Loucy (cell line): Measurements from ENCODE around the gene HAUS6.
"Not testable (repeated sequence)": the region's sequence is repeated elsewhere in the genome, so short reads cannot be mapped to it uniquely, and the experiment has no call there.

ENCODE experiments used
- H2AFZ ChIP-seq: fragments of 200-600 bp; sonication (generic); 2 replicates; pipeline ENCODE4 v1.6.0; 2016; ENCODE audit warnings: antibody characterized with exemption, mild to moderate bottlenecking, low read length, moderate library complexity
- H3F3A ChIP-seq: fragments of 200-600 bp; 2 replicates; pipeline ENCODE4 v1.6.0; 2016; ENCODE audit warnings: antibody characterized with exemption, low read depth, mild to moderate bottlenecking
- H3K27me3 ChIP-seq: fragments of 200-600 bp; sonication (generic); 2 replicates; pipeline ENCODE4 v1.6.1; 2014; ENCODE audit warnings: low read length, mild to moderate bottlenecking; ENCODE audit not compliant: insufficient read depth, poor library complexity, severe bottlenecking
- H3K36me3 ChIP-seq: fragments of 200-600 bp; sonication (generic); 2 replicates; pipeline ENCODE4 v1.6.1; 2016; ENCODE audit warnings: low read length; ENCODE audit not compliant: insufficient read depth
- H3K4me1 ChIP-seq: fragments of 200-600 bp; sonication (generic); 2 replicates; pipeline ENCODE4 v1.5.1; 2014; ENCODE audit warnings: low read length, mild to moderate bottlenecking; ENCODE audit not compliant: insufficient read depth, poor library complexity, severe bottlenecking
- H3K4me2 ChIP-seq: fragments of 200-600 bp; sonication (generic); 2 replicates; pipeline ENCODE4 v1.6.0; 2014; ENCODE audit warnings: antibody characterized with exemption, low read length, low read depth, mild to moderate bottlenecking; ENCODE audit not compliant: poor library complexity, severe bottlenecking
- H3K4me3 ChIP-seq: fragments of 200-600 bp; sonication (generic); 2 replicates; pipeline ENCODE4 v1.5.1; 2014; ENCODE audit warnings: low read length, mild to moderate bottlenecking, mixed read lengths; ENCODE audit not compliant: poor library complexity, severe bottlenecking
- H3K79me2 ChIP-seq: fragments of 200-600 bp; sonication (generic); 2 replicates; pipeline ENCODE4 v1.6.1; 2014; ENCODE audit warnings: low read length; ENCODE audit not compliant: insufficient read depth
- H3K9ac ChIP-seq: fragments of 200-600 bp; sonication (generic); 2 replicates; pipeline ENCODE4 v1.6.0; 2014; ENCODE audit warnings: mild to moderate bottlenecking, low read depth, low read length, moderate library complexity; ENCODE audit not compliant: poor library complexity, severe bottlenecking
- H3K9me2 ChIP-seq: fragments of 200-600 bp; sonication (generic); replicated peaks from 2 replicates; pipeline ENCODE4 v1.6.1; 2016; ENCODE audit warnings: low read depth, low read length, mixed read lengths
- H3K9me3 ChIP-seq: fragments of 200-600 bp; sonication (generic); 2 replicates; pipeline ENCODE4 v1.6.1; 2014; ENCODE audit warnings: mild to moderate bottlenecking, antibody characterized with exemption, low read length, low read depth; ENCODE audit not compliant: insufficient read depth
- H4K20me1 ChIP-seq: fragments of 200-600 bp; sonication (generic); 2 replicates; pipeline ENCODE4 v1.6.0; 2014; ENCODE audit warnings: antibody characterized with exemption, low read length, mild to moderate bottlenecking; ENCODE audit not compliant: insufficient read depth, poor library complexity, severe bottlenecking
- CTCF ChIP-seq: fragments of 200-600 bp; sonication (generic); conservative IDR thresholded peaks from 2 replicates; pipeline ENCODE4 v1.5.1; 2014; ENCODE audit warnings: mild to moderate bottlenecking, antibody characterized with exemption, low read length
- EZH2phosphoT487 ChIP-seq: fragments of 200-600 bp; IDR thresholded peaks from 2 replicates; pipeline ENCODE4 v1.6.1; 2018; ENCODE audit warnings: antibody characterized with exemption, mild to moderate bottlenecking, moderate library complexity, borderline replicate concordance

The HAUS6 gene

GRCh38 chr9:19101203-19101602 lies 1.5 kb downstream of the HAUS6 start:
- Histone ChIP-seq H3K27me3 (no peaks in the 10 kb centered on the region), H3K79me2 (peaks cover 58% of the 10 kb centered on the region), H3K4me1 (peaks cover 28% of the 10 kb centered on the region), H3F3A (peaks cover 5% of the 10 kb centered on the region; the same call in 1 of the 2 replicates), H4K20me1 (peaks cover 43% of the 10 kb centered on the region), H3K4me3 (peak overlapping the region; percentile 81), H3K9me2 (no peaks in the 10 kb centered on the region), H3K36me3 (no peaks in the 10 kb centered on the region), H3K4me2 (peak overlapping the region; percentile 100), H2AFZ (no peak overlapping the region), H3K9me3 (no peaks in the 10 kb centered on the region), H3K9ac (peak overlapping the region; percentile 97)
- TF ChIP-seq CTCF (no peak), EZH2phosphoT487 (no peak)

DNA sequence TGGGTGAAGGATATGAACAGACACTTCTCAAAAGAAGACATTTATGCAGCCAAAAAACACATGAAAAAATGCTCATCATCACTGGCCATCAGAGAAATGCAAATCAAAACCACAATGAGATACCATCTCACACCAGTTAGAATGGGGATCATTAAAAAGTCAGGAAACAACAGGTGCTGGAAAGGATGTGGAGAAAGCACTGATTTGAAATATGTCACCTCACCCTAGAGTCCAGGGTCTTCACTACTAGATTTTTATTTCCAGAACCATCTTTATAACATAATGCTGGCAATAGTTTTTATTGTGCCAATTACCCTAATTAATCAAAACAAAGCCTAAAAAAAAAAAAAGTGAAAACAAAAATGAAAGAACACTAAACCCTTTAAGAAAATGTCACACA lies 5.3 kb downstream of the HAUS6 start:
- peaks cover 79% of the 10 kb centered on the region for H3K79me2 ChIP-seq
- H3K4me2 ChIP-seq = peak overlapping the region; percentile 47
- H3K4me1 ChIP-seq = peaks cover 38% of the 10 kb centered on the region
- not testable (repeated sequence) for H3K27me3 ChIP-seq, H2AFZ ChIP-seq, H3K9me2 ChIP-seq, H3K9me3 ChIP-seq, H3K9ac ChIP-seq, H3F3A ChIP-seq
- H3K4me3 ChIP-seq = peak overlapping the region; percentile 22
- peaks cover 59% of the 10 kb centered on the region for H4K20me1 ChIP-seq
- peaks cover 29% of the 10 kb centered on the region for H3K36me3 ChIP-seq

DNA sequence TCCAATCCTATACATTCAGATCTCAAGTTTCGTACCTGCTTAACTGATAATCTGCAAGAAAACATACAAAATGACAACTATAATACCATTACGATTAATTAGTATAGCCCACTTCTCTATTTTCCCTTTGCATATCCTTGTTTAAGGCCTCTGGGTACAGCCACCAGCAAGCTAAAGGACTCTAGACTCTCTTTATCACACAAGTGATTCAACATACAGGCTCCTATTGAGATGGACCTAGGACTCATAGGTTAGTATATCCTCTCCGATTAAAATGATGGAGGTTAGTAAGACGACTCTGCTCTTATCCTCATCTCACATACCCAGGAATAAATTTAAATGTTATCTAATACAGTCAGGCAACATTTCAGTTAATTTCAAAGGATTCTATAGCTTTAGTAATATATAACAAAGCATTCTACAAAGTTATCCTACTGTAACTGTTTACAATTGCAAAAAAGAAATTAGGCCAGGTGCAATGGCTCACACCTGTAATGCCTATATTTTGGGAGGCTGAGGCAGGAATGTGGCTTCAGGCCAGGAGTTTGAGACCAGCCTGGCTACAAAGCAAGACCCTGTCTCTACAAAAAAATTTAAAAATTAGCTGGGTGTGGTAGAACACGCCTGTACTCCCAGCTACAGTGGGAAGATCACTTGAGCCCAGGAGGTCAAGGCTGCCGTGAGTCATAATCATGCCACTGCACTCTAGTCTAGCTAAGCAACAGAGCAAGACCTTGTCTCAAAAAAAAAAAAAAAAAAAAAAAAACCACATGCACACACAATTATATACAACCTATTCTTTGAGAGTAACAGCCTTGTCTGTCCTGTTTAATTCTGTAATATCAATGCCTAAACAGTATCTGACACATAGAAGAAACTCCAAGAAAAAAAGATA lies 15.4 kb downstream of the HAUS6 start:
- Histone ChIP-seq H4K20me1 (no peaks in the 10 kb centered on the region), H3K36me3 (peaks cover 79% of the 10 kb centered on the region), H3K9me2 (no peaks in the 10 kb centered on the region), H3F3A (no peaks in the 10 kb centered on the region), H3K27me3 (no peaks in the 10 kb centered on the region), H3K79me2 (peaks cover 4% of the 10 kb centered on the region; the same call in 1 of the 2 replicates), H3K9ac (no peak overlapping the region), H3K4me1 (no peaks in the 10 kb centered on the region), H2AFZ (no peak overlapping the region), H3K4me3 (no peak overlapping the region), H3K9me3 (no peaks in the 10 kb centered on the region), H3K4me2 (no peak overlapping the region)
- no peak for TF ChIP-seq CTCF
- no peak for TF ChIP-seq EZH2phosphoT487
